ENCODE data around the gene PSTPIP1. TPM values are rescaled to one million over a fixed set of nuclear protein-coding genes. Genes with fewer than 3 reads are reported as not detected.

PSTPIP1 gene
- total RNA-seq, 6 experiments from 2014 or later, result 1.2 to 4.9 (median 2.2) TPM

GRCh38 chr15:76953913-76954312 lies 41.0 kb upstream of the PSTPIP1 start:
- TF ChIP-seq CTCF (IDR thresholded peaks at IDR 0.05) (no peak), POLR2A (IDR thresholded peaks at IDR 0.05) (no peak)
- H3K36me3 ChIP-seq, result peaks cover 0 to 9% (median 0%) of the 10 kb centered on the region in 4 donors
- no peak overlapping the region for H3K27ac ChIP-seq
- no peaks in the 10 kb centered on the region for H3K9me3 ChIP-seq
- no peak for ATAC-seq
- intact Hi-C loops (cut with DNase I), result no loop called here
- H3K27me3 ChIP-seq, result no peaks in the 10 kb centered on the region
- H3K4me3 ChIP-seq, result no peak overlapping the region
- 55% methylated on average over 3 of the region's 3 CpGs for WGBS (ENCODE audit: insufficient coverage, low coverage, low lambda C conversion rate, missing lambda C conversion rate)
- H3K4me1 ChIP-seq, result no peaks in the 10 kb centered on the region
- no peak for DNase-seq

DNA sequence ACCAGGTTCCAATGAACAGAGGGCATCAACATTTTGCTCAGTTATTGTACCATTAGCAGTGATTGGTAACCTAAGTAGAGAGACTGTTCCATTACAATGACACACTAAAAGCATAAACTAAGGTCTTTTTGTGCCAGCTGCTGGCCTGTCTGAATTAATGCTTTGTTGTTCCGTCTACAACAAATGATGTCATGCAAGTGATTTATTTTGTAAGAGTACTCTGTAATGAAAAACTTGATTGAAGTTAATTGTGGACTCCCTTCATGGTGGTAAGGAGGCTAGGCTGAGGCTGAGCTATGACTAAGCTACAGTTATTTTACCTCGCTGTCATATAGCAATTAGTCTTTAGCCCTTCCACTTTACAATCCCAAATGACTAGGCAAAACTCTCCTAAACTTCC lies 40.2 kb upstream of the PSTPIP1 start:
- Histone ChIP-seq H3K9me3 (no peaks in the 10 kb centered on the region), H3K27ac (no peak overlapping the region), H3K36me3 (peaks cover 0 to 5% (median 0%) of the 10 kb centered on the region in 4 donors), H3K4me3 (no peak overlapping the region), H3K27me3 (no peaks in the 10 kb centered on the region), H3K4me1 (no peaks in the 10 kb centered on the region)
- 84% methylated on average over 2 of the region's 2 CpGs for WGBS (ENCODE audit: insufficient coverage, low coverage, low lambda C conversion rate, missing lambda C conversion rate)
- no peak for TF ChIP-seq CTCF (IDR thresholded peaks at IDR 0.05)
- DNase-seq (no peak), ATAC-seq (no peak)
- intact Hi-C loops (cut with DNase I), result no loop called here

DNA sequence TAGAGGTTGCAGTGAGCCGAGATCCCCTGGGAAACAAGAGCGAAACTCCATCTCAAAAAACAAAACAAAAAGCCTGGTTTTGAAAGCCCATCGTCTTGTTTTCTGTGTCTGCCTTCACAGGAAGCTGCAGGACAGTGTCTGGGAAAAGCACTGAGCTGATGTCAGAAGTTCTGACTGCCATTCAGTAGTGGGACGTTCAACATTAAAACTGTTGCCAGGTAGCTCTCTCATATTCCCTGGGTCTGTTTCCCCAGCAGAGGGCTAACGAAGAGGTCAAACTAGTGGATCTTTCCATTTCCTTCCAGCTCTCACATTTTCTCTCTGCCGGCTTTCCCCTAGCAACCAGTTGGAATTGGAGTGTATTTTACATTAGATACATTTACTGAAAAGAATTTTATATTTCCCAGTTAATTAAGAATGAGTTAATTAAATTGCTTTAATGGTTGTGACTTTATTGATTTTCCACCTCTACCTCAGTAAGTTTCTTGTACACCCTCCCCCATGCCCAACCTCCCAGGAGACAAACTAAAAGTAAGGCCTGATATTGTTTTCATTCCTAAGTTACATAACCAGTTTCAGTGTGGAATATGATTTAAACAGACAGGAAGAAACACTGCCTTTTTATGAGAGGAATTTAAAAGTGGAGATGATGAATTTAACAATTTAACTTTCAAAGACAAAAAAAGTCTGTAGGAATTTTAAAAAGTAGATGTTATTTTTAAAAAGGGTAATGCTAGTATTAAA lies 33.5 kb upstream of the PSTPIP1 start:
- no peak for TF ChIP-seq POLR2A (IDR thresholded peaks at IDR 0.05)
- intact Hi-C loops (cut with DNase I), result no loop called here
- ATAC-seq, result no peak
- 55% methylated on average over 6 of the region's 6 CpGs for WGBS (ENCODE audit: insufficient coverage, low coverage, low lambda C conversion rate, missing lambda C conversion rate)
- H3K4me1 ChIP-seq, result no peaks in the 10 kb centered on the region
- no peaks in the 10 kb centered on the region for H3K9me3 ChIP-seq
- no peak for DNase-seq
- no peaks in the 10 kb centered on the region for H3K27me3 ChIP-seq
- H3K27ac ChIP-seq, result no peak overlapping the region
- no peaks in the 10 kb centered on the region for H3K36me3 ChIP-seq
- no peak overlapping the region for H3K4me3 ChIP-seq

GRCh38 chr15:76962337-76963013 lies 32.5 kb upstream of the PSTPIP1 start:
- Histone ChIP-seq H3K9me3 (no peaks in the 10 kb centered on the region), H3K27ac (no peak overlapping the region), H3K4me3 (no peak overlapping the region), H3K4me1 (no peaks in the 10 kb centered on the region), H3K27me3 (no peaks in the 10 kb centered on the region), H3K36me3 (no peaks in the 10 kb centered on the region)
- no peak for TF ChIP-seq CTCF (IDR thresholded peaks at IDR 0.05)
- TF ChIP-seq POLR2A (IDR thresholded peaks at IDR 0.05), result no peak
- DNase-seq (no peak), ATAC-seq (no peak)
- WGBS (ENCODE audit: insufficient coverage, low coverage, low lambda C conversion rate, missing lambda C conversion rate), result 82% methylated on average over 9 of the region's 9 CpGs
- intact Hi-C loops (cut with DNase I), result no loop called here

GRCh38 chr15:76963596-76963995 lies 31.3 kb upstream of the PSTPIP1 start:
- TF ChIP-seq POLR2A (IDR thresholded peaks at IDR 0.05) (no peak), CTCF (IDR thresholded peaks at IDR 0.05) (no peak)
- Histone ChIP-seq H3K9me3 (no peaks in the 10 kb centered on the region), H3K27me3 (no peaks in the 10 kb centered on the region), H3K4me3 (no peak overlapping the region), H3K27ac (no peak overlapping the region), H3K4me1 (no peaks in the 10 kb centered on the region), H3K36me3 (no peaks in the 10 kb centered on the region)
- 36% methylated on average over 5 of the region's 9 CpGs for WGBS (ENCODE audit: insufficient coverage, low coverage, low lambda C conversion rate, missing lambda C conversion rate)
- DNase-seq (no peak), ATAC-seq (peak in 2 of 4 donors; percentile 54 to 58)
- intact Hi-C loops (cut with DNase I), result no loop called here

All from right lobe of liver (tissue), 6 donors.